ENCODE results near the gene TNXB. TPM values are rescaled to one million over a fixed set of nuclear protein-coding genes. Genes with fewer than 3 reads are reported as not detected.

The TNXB gene
- total RNA-seq, 1 experiment from 2014 or later: 1.8 TPM

DNA sequence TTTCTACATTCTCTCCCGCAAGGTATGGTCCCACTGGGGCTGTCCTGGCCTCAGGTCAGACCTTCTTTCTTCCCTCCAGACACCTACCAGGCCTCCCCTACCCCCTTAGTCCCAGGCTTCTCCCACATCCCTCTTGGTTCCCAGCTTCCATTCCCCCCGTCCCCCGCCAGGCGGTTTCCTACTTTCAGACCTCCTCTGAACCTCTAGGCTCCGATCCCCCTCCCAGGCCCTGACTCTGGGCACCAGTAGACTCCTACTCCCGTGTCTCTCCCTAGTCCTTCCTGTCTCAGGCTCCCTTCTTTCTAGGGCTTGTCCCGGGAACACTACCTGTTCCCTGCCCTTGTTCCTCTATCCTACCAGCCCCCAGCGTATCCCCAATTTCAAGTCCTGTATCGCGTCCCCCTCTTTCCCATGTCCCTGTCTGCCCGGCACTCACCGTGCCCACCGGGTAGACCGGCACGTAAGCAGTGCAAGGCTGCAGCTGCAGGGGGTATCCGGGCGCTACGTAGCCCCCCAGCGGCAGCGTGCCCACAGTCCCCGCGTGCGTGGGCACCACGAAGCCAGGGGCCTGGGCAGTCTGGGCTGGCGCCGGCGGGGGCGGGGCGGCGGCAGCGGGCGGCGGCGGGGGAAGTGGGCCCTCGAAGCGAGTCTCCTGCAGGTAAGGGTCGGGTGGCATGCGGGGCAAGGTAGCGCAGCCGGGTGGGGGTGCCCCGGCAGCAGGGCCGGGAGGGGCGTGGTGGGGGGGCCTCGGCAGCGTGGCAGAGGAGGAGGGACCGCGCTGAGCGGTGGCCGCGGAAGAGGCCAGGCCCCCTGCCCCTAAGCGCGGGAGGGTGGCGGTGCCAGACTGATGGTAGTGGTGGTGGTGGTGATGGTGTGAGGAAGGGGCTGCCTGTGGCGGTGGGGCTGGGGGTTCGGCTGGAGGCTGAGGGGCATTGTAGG is 41.1 kb upstream of the TNXB start:
- intact Hi-C loops (cut with micrococcal nuclease; ENCODE audit: unreplicated experiment) (no loop called here), in situ Hi-C loops (cut with HindIII; ENCODE audit: low pct_unique_long_range_greater_than_20kb, low sequenced_read_pairs) (no loop called here)
- TF ChIP-seq TCF7L2 (IDR thresholded peaks at IDR 0.05; ENCODE audit: low read depth, low read length): no peak
- TF ChIP-seq, protein P1, sequence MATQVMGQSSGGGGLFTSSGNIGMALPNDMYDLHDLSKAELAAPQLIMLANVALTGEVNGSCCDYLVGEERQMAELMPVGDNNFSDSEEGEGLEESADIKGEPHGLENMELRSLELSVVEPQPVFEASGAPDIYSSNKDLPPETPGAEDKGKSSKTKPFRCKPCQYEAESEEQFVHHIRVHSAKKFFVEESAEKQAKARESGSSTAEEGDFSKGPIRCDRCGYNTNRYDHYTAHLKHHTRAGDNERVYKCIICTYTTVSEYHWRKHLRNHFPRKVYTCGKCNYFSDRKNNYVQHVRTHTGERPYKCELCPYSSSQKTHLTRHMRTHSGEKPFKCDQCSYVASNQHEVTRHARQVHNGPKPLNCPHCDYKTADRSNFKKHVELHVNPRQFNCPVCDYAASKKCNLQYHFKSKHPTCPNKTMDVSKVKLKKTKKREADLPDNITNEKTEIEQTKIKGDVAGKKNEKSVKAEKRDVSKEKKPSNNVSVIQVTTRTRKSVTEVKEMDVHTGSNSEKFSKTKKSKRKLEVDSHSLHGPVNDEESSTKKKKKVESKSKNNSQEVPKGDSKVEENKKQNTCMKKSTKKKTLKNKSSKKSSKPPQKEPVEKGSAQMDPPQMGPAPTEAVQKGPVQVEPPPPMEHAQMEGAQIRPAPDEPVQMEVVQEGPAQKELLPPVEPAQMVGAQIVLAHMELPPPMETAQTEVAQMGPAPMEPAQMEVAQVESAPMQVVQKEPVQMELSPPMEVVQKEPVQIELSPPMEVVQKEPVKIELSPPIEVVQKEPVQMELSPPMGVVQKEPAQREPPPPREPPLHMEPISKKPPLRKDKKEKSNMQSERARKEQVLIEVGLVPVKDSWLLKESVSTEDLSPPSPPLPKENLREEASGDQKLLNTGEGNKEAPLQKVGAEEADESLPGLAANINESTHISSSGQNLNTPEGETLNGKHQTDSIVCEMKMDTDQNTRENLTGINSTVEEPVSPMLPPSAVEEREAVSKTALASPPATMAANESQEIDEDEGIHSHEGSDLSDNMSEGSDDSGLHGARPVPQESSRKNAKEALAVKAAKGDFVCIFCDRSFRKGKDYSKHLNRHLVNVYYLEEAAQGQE (IDR thresholded peaks at IDR 0.05; ENCODE audit: insufficient read depth in 1 of 2, low read depth in 2 of 2, low read length in 1 of 2): no peak
- TF ChIP-seq, protein P2, sequence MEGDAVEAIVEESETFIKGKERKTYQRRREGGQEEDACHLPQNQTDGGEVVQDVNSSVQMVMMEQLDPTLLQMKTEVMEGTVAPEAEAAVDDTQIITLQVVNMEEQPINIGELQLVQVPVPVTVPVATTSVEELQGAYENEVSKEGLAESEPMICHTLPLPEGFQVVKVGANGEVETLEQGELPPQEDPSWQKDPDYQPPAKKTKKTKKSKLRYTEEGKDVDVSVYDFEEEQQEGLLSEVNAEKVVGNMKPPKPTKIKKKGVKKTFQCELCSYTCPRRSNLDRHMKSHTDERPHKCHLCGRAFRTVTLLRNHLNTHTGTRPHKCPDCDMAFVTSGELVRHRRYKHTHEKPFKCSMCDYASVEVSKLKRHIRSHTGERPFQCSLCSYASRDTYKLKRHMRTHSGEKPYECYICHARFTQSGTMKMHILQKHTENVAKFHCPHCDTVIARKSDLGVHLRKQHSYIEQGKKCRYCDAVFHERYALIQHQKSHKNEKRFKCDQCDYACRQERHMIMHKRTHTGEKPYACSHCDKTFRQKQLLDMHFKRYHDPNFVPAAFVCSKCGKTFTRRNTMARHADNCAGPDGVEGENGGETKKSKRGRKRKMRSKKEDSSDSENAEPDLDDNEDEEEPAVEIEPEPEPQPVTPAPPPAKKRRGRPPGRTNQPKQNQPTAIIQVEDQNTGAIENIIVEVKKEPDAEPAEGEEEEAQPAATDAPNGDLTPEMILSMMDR (IDR thresholded peaks at IDR 0.05): no peak
- no peak for TF ChIP-seq SIN3A (IDR thresholded peaks at IDR 0.05; ENCODE audit: borderline replicate concordance, insufficient read depth, low read depth, low read length)
- no peak for TF ChIP-seq POLR2AphosphoS5 (IDR thresholded peaks at IDR 0.05; ENCODE audit: low read depth, low read length)
- BruUV-seq (replicated peaks): no TSS peak
- peaks cover 20% of the 10 kb centered on the region for H3K4me1 ChIP-seq (ENCODE audit: control insufficient read depth, insufficient read depth, low read length)
- ATAC-seq: no peak
- H3K27me3 ChIP-seq (ENCODE audit: control insufficient read depth, insufficient read depth, low read length): no peaks in the 10 kb centered on the region
- ChIA-PET POLR2A (no interaction called here), CTCF (no interaction called here)
- H3K9me3 ChIP-seq (ENCODE audit: control insufficient read depth, insufficient read depth, low read depth, low read length): no peaks in the 10 kb centered on the region
- no peak overlapping the region for H3K4me3 ChIP-seq (ENCODE audit: low read depth in 2 of 2, low read length in 2 of 2)
- H3K27ac ChIP-seq (ENCODE audit: low read length): no peak overlapping the region
- no peak for DNase-seq (ENCODE audit: low read depth, low spot score)
- no peaks in the 10 kb centered on the region; the same call in 1 of the 2 replicates for H3K36me3 ChIP-seq (ENCODE audit: control insufficient read depth, insufficient read depth, low read length)

GRCh38 chr6:32149092-32149755 is 40.1 kb upstream of the TNXB start:
- TF ChIP-seq POLR2AphosphoS5 (IDR thresholded peaks at IDR 0.05; ENCODE audit: low read depth, low read length) (no peak), SIN3A (IDR thresholded peaks at IDR 0.05; ENCODE audit: borderline replicate concordance, insufficient read depth, low read depth, low read length) (no peak), TCF7L2 (IDR thresholded peaks at IDR 0.05; ENCODE audit: low read depth, low read length) (no peak)
- TF ChIP-seq, protein P1 (IDR thresholded peaks at IDR 0.05; ENCODE audit: insufficient read depth in 1 of 2, low read depth in 2 of 2, low read length in 1 of 2): no peak
- TF ChIP-seq, protein P2 (IDR thresholded peaks at IDR 0.05): no peak
- BruUV-seq (replicated peaks): no TSS peak
- ChIA-PET POLR2A (no interaction called here), CTCF (no interaction called here)
- Histone ChIP-seq H3K36me3 (ENCODE audit: control insufficient read depth, insufficient read depth, low read length) (no peaks in the 10 kb centered on the region; the same call in 1 of the 2 replicates), H3K4me1 (ENCODE audit: control insufficient read depth, insufficient read depth, low read length) (peaks cover 14% of the 10 kb centered on the region), H3K4me3 (ENCODE audit: low read depth in 2 of 2, low read length in 2 of 2) (no peak overlapping the region), H3K27ac (ENCODE audit: low read length) (no peak overlapping the region), H3K27me3 (ENCODE audit: control insufficient read depth, insufficient read depth, low read length) (no peaks in the 10 kb centered on the region), H3K9me3 (ENCODE audit: control insufficient read depth, insufficient read depth, low read depth, low read length) (no peaks in the 10 kb centered on the region)
- no peak for ATAC-seq
- DNase-seq (ENCODE audit: low read depth, low spot score): no peak
- in situ Hi-C loops (cut with HindIII; ENCODE audit: low pct_unique_long_range_greater_than_20kb, low sequenced_read_pairs) (no loop called here), intact Hi-C loops (cut with micrococcal nuclease; ENCODE audit: unreplicated experiment) (no loop called here)
